Stimulated activated memory B cell treated with anti-CD40 and anti-IgM and Interleukin-4, amounts not matched to agents 10 μg/mL and 1 μg/mL and 100 μg/mL, for 72 hours (primary cell): ENCODE measurements around the gene SHMT2.

Experiments
- ATAC-seq: fragments of 150-1000 bp; cut with Tn5 transposase; 2 replicates; pipeline ENCODE4 v1.10.0; 2021
- H3K27ac Mint-ChIP-seq: one replicate; pipeline ENCODE4 v1.8.0; 2022; ENCODE audit warnings: mild to moderate bottlenecking, mixed read lengths
- H3K27me3 Mint-ChIP-seq: one replicate; pipeline ENCODE4 v1.8.0; 2022; ENCODE audit warnings: mixed read lengths
- H3K36me3 Mint-ChIP-seq: one replicate; pipeline ENCODE4 v1.8.0; 2022; ENCODE audit warnings: mixed read lengths
- H3K4me1 Mint-ChIP-seq: one replicate; pipeline ENCODE4 v1.8.0; 2022; ENCODE audit warnings: mixed read lengths
- H3K4me3 Mint-ChIP-seq: one replicate; pipeline ENCODE4 v1.8.0; 2022; ENCODE audit warnings: mild to moderate bottlenecking, moderate library complexity, mixed read lengths
- H3K9me3 Mint-ChIP-seq: one replicate; pipeline ENCODE4 v1.8.0; 2022; ENCODE audit warnings: mixed read lengths

The SHMT2 gene

GRCh38 chr12:57193706-57194245 is 35.7 kb upstream of the SHMT2 start:
- no peaks in the 10 kb centered on the region for H3K27me3 Mint-ChIP-seq
- no peaks in the 10 kb centered on the region for H3K4me1 Mint-ChIP-seq
- H3K36me3 Mint-ChIP-seq: no peaks in the 10 kb centered on the region
- H3K27ac Mint-ChIP-seq: no peak overlapping the region
- no peaks in the 10 kb centered on the region for H3K9me3 Mint-ChIP-seq
- no peak overlapping the region for H3K4me3 Mint-ChIP-seq
- no peak for ATAC-seq

GRCh38 chr12:57194253-57194652 is 35.3 kb upstream of the SHMT2 start:
- Mint-ChIP-seq H3K4me1 (no peaks in the 10 kb centered on the region), H3K27me3 (no peaks in the 10 kb centered on the region), H3K27ac (no peak overlapping the region), H3K36me3 (no peaks in the 10 kb centered on the region), H3K4me3 (no peak overlapping the region), H3K9me3 (no peaks in the 10 kb centered on the region)
- no peak for ATAC-seq

GRCh38 chr12:57195186-57195585 is 34.3 kb upstream of the SHMT2 start:
- Mint-ChIP-seq H3K36me3 (no peaks in the 10 kb centered on the region), H3K4me3 (no peak overlapping the region), H3K4me1 (no peaks in the 10 kb centered on the region), H3K9me3 (no peaks in the 10 kb centered on the region), H3K27ac (no peak overlapping the region), H3K27me3 (no peaks in the 10 kb centered on the region)
- no peak for ATAC-seq

- no peak for ATAC-seq
- Mint-ChIP-seq H3K36me3 (no peaks in the 10 kb centered on the region), H3K27me3 (no peaks in the 10 kb centered on the region), H3K9me3 (no peaks in the 10 kb centered on the region), H3K4me3 (no peak overlapping the region), H3K27ac (no peak overlapping the region), H3K4me1 (no peaks in the 10 kb centered on the region)
Observed at GRCh38 chr12:57195611-57196371, 33.7 kb upstream of the SHMT2 start.

- H3K4me1 Mint-ChIP-seq: no peaks in the 10 kb centered on the region
- H3K27me3 Mint-ChIP-seq: no peaks in the 10 kb centered on the region
- H3K36me3 Mint-ChIP-seq: no peaks in the 10 kb centered on the region
- H3K27ac Mint-ChIP-seq: no peak overlapping the region
- H3K4me3 Mint-ChIP-seq: no peak overlapping the region
- H3K9me3 Mint-ChIP-seq: no peaks in the 10 kb centered on the region
- ATAC-seq: no peak
Observed at GRCh38 chr12:57196439-57196838, 33.1 kb upstream of the SHMT2 start.

GRCh38 chr12:57196956-57197355 is 32.6 kb upstream of the SHMT2 start:
- Mint-ChIP-seq H3K4me3 (no peak overlapping the region), H3K27ac (no peak overlapping the region), H3K27me3 (no peaks in the 10 kb centered on the region), H3K4me1 (no peaks in the 10 kb centered on the region), H3K9me3 (no peaks in the 10 kb centered on the region), H3K36me3 (no peaks in the 10 kb centered on the region)
- ATAC-seq: no peak

GRCh38 chr12:57198329-57198728 is 31.2 kb upstream of the SHMT2 start:
- Mint-ChIP-seq H3K36me3 (no peaks in the 10 kb centered on the region), H3K4me1 (no peaks in the 10 kb centered on the region)
- ATAC-seq: no peak

GRCh38 chr12:57199191-57199590 is 30.3 kb upstream of the SHMT2 start:
- Mint-ChIP-seq H3K27me3 (no peaks in the 10 kb centered on the region), H3K4me3 (no peak overlapping the region), H3K27ac (no peak overlapping the region), H3K4me1 (no peaks in the 10 kb centered on the region), H3K36me3 (no peaks in the 10 kb centered on the region), H3K9me3 (no peaks in the 10 kb centered on the region)
- ATAC-seq: no peak

More at GRCh38 chr12:57198329-57198728, 31.2 kb upstream of the SHMT2 start:
- Mint-ChIP-seq H3K9me3 (no peaks in the 10 kb centered on the region), H3K4me3 (no peak overlapping the region), H3K27me3 (no peaks in the 10 kb centered on the region), H3K27ac (no peak overlapping the region)

- Mint-ChIP-seq H3K9me3 (no peaks in the 10 kb centered on the region), H3K27ac (no peak overlapping the region), H3K4me3 (no peak overlapping the region), H3K36me3 (no peaks in the 10 kb centered on the region), H3K4me1 (no peaks in the 10 kb centered on the region), H3K27me3 (no peaks in the 10 kb centered on the region)
- no peak for ATAC-seq
Observed at GRCh38 chr12:57200497-57200896, 29.0 kb upstream of the SHMT2 start.

GRCh38 chr12:57201219-57201618 is 28.3 kb upstream of the SHMT2 start:
- no peaks in the 10 kb centered on the region for H3K36me3 Mint-ChIP-seq
- no peaks in the 10 kb centered on the region for H3K27me3 Mint-ChIP-seq
- H3K9me3 Mint-ChIP-seq: no peaks in the 10 kb centered on the region
- H3K4me1 Mint-ChIP-seq: no peaks in the 10 kb centered on the region
- ATAC-seq: no peak
- H3K27ac Mint-ChIP-seq: no peak overlapping the region
- no peak overlapping the region for H3K4me3 Mint-ChIP-seq

- no peak for ATAC-seq
- no peaks in the 10 kb centered on the region for H3K4me1 Mint-ChIP-seq
- no peaks in the 10 kb centered on the region for H3K36me3 Mint-ChIP-seq
- no peaks in the 10 kb centered on the region for H3K9me3 Mint-ChIP-seq
- no peak overlapping the region for H3K27ac Mint-ChIP-seq
- H3K27me3 Mint-ChIP-seq: no peaks in the 10 kb centered on the region
- no peak overlapping the region for H3K4me3 Mint-ChIP-seq
Observed at GRCh38 chr12:57201631-57202030, 27.9 kb upstream of the SHMT2 start.

GRCh38 chr12:57202321-57202720 is 27.2 kb upstream of the SHMT2 start:
- H3K27me3 Mint-ChIP-seq: no peaks in the 10 kb centered on the region
- H3K4me3 Mint-ChIP-seq: no peak overlapping the region
- no peaks in the 10 kb centered on the region for H3K36me3 Mint-ChIP-seq
- H3K9me3 Mint-ChIP-seq: no peaks in the 10 kb centered on the region
- H3K4me1 Mint-ChIP-seq: no peaks in the 10 kb centered on the region
- no peak for ATAC-seq
- no peak overlapping the region for H3K27ac Mint-ChIP-seq

GRCh38 chr12:57203201-57203600 is 26.3 kb upstream of the SHMT2 start:
- ATAC-seq: no peak
- H3K36me3 Mint-ChIP-seq: no peaks in the 10 kb centered on the region

GRCh38 chr12:57203791-57204190 is 25.7 kb upstream of the SHMT2 start:
- no peak for ATAC-seq
- no peaks in the 10 kb centered on the region for H3K36me3 Mint-ChIP-seq

More at GRCh38 chr12:57203201-57203600, 26.3 kb upstream of the SHMT2 start:
- no peaks in the 10 kb centered on the region for H3K4me1 Mint-ChIP-seq
- no peak overlapping the region for H3K27ac Mint-ChIP-seq
- H3K9me3 Mint-ChIP-seq: no peaks in the 10 kb centered on the region
- no peaks in the 10 kb centered on the region for H3K27me3 Mint-ChIP-seq
- no peak overlapping the region for H3K4me3 Mint-ChIP-seq

GRCh38 chr12:57204454-57204853 is 25.1 kb upstream of the SHMT2 start:
- Mint-ChIP-seq H3K9me3 (no peaks in the 10 kb centered on the region), H3K27me3 (no peaks in the 10 kb centered on the region), H3K36me3 (no peaks in the 10 kb centered on the region), H3K4me3 (no peak overlapping the region), H3K4me1 (no peaks in the 10 kb centered on the region), H3K27ac (no peak overlapping the region)
- no peak for ATAC-seq

More at GRCh38 chr12:57203791-57204190, 25.7 kb upstream of the SHMT2 start:
- Mint-ChIP-seq H3K9me3 (no peaks in the 10 kb centered on the region), H3K27me3 (no peaks in the 10 kb centered on the region), H3K27ac (no peak overlapping the region), H3K4me1 (no peaks in the 10 kb centered on the region), H3K4me3 (no peak overlapping the region)

- H3K27ac Mint-ChIP-seq: no peak overlapping the region
Observed at GRCh38 chr12:57205186-57205585, 24.3 kb upstream of the SHMT2 start.

More at GRCh38 chr12:57205186-57205585, 24.3 kb upstream of the SHMT2 start:
- Mint-ChIP-seq H3K27me3 (no peaks in the 10 kb centered on the region), H3K36me3 (no peaks in the 10 kb centered on the region), H3K9me3 (no peaks in the 10 kb centered on the region), H3K4me3 (no peak overlapping the region), H3K4me1 (no peaks in the 10 kb centered on the region)
- ATAC-seq: no peak
